Activated T-helper 1 cell treated with anti-CD3 and anti-CD28 coated beads, Interleukin-12 subunit alpha, Interleukin-12 subunit beta, Interleukin-2, Interleukin-4 antibody, amounts not matched to agents 30 ng/mL and 10 ng/mL and 1 ng/mL, durations not matched to agents 14 hours and 24 hours and 36 hours (primary cell): Measurements from ENCODE around the gene RCOR2. TPM values are rescaled to one million over a fixed set of nuclear protein-coding genes. Genes with fewer than 3 reads are reported as not detected.

Experiments
- DNase-seq: peaks from one replicate; pipeline ENCODE4 v3.0.0; 2021; ENCODE audit warnings: low spot score
- H3K27ac Mint-ChIP-seq: one replicate; pipeline ENCODE4 v1.8.0; 2021; ENCODE audit warnings: mild to moderate bottlenecking, mixed read lengths
- H3K27me3 Mint-ChIP-seq: one replicate; pipeline ENCODE4 v1.8.0; 2022; ENCODE audit warnings: mild to moderate bottlenecking, moderate library complexity, mixed read lengths; ENCODE audit not compliant: insufficient read depth
- H3K36me3 Mint-ChIP-seq: one replicate; pipeline ENCODE4 v1.8.0; 2021; ENCODE audit warnings: low read depth, mixed read lengths
- H3K4me1 Mint-ChIP-seq: one replicate; pipeline ENCODE4 v1.8.0; 2021; ENCODE audit warnings: low read depth, mixed read lengths
- H3K4me3 Mint-ChIP-seq: one replicate; pipeline ENCODE4 v1.8.0; 2021; ENCODE audit warnings: mild to moderate bottlenecking, moderate library complexity, mixed read lengths
- H3K9me3 Mint-ChIP-seq: one replicate; pipeline ENCODE4 v1.8.0; 2021; ENCODE audit warnings: mixed read lengths
- intact Hi-C: fragments of 100-400 bp; cut with micrococcal nuclease; formaldehyde crosslinking; loops from one replicate; pipeline ENCODE4 v1.15.1; 2024
- total RNA-seq: library from RNA; stranded (reverse); gene quantifications from 2 replicates; pipeline ENCODE4 v1.2.3, GENCODE V29; 2022

Gene RCOR2
- total RNA-seq, 1 donor from 2014 or later, result 0.21 TPM

DNA sequence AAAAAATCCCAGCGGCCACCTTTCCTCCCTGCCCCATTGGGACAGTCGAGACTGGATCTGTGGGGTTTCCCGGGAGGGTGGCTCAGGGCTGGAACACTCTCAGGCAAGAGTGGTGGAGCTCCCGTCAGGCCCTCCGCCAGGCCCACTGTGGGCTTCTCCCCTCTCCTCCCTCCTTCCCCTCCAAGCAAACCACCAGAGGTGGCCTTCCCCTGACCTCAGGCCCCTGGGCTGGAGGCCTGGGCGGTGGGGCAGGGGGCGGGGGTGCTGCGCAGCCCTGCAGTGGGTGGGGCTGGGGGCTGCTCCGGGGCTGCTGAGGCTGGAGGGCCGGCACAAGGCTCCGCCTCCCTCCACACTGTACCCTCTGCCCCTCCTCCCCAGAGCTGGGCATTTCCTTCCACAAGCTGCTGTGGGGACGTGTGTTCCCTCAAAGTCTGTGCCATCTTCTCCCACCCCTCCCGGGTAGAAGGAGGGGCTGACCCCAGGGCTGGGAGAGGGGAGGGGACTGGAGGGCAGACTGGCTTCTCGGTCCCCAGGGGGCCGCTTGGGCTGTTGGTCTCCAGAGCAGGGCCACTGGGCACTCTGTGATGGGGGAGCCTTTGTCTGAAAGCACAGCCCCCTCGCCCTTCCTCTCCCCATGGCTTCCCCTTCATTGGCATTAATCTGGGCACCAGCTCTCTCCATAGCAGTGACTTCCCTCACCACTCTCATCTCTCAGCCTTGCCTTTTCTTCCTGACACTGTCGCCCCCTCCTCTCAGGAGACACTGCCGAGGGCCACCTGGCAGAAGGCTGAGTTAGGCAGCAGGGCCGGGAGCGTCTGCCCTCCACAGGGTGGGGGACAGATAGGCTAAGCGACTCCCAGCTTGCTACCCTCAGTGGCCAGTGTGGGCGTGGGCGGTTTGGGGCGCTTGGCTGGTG, 7.1 kb downstream of the RCOR2 start:
- Mint-ChIP-seq H3K4me3 (no peak overlapping the region), H3K36me3 (peaks cover 7% of the 10 kb centered on the region), H3K4me1 (no peaks in the 10 kb centered on the region), H3K27me3 (peaks cover 2% of the 10 kb centered on the region), H3K9me3 (no peaks in the 10 kb centered on the region), H3K27ac (no peak overlapping the region)
- intact Hi-C loops, result loop anchor here (5.0 kb wide), 1 partner anchor 43 kb away; no protein-coding TSS in a partner anchor
- no peak for DNase-seq

GRCh38 chr11:63908631-63909401, 8.1 kb downstream of the RCOR2 start:
- intact Hi-C loops, result loop anchor here (5.0 kb wide), 1 partner anchor 42 kb away; no protein-coding TSS in a partner anchor
- Mint-ChIP-seq H3K9me3 (no peaks in the 10 kb centered on the region), H3K27me3 (no peaks in the 10 kb centered on the region), H3K4me3 (no peak overlapping the region), H3K4me1 (no peaks in the 10 kb centered on the region), H3K27ac (no peak overlapping the region), H3K36me3 (peaks cover 11% of the 10 kb centered on the region)
- no peak for DNase-seq

- no peaks in the 10 kb centered on the region for H3K4me1 Mint-ChIP-seq
- H3K27me3 Mint-ChIP-seq, result no peaks in the 10 kb centered on the region
- no peak overlapping the region for H3K4me3 Mint-ChIP-seq
- intact Hi-C loops, result loop anchor here (5.0 kb wide), 1 partner anchor 41 kb away; no protein-coding TSS in a partner anchor
- DNase-seq, result no peak
- H3K27ac Mint-ChIP-seq, result no peak overlapping the region
- H3K9me3 Mint-ChIP-seq, result no peaks in the 10 kb centered on the region
- H3K36me3 Mint-ChIP-seq, result peaks cover 18% of the 10 kb centered on the region
Observed at GRCh38 chr11:63907808-63908530, 9.0 kb downstream of the RCOR2 start.

DNA sequence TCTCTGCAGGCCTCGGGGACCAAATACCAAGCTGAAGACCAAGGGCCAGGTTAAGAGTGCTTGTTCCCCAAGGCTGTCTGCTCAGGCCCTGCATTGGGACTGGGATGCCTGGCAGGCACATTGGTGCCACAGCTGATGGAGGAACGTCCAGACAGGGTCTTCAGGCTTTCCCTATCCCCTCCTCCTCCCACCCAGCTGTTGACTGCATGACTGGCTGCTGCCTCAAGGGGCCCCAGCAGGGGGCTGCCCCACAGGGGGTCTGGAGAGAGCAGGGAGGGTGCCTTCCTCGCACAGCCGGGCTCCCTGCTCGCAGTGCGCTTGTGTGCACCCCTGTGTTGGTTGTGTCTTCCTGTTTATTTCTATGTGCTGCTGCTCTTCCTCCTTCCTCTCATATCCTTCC, 9.9 kb downstream of the RCOR2 start:
- no peaks in the 10 kb centered on the region for H3K27me3 Mint-ChIP-seq
- no peak overlapping the region for H3K27ac Mint-ChIP-seq

DNA sequence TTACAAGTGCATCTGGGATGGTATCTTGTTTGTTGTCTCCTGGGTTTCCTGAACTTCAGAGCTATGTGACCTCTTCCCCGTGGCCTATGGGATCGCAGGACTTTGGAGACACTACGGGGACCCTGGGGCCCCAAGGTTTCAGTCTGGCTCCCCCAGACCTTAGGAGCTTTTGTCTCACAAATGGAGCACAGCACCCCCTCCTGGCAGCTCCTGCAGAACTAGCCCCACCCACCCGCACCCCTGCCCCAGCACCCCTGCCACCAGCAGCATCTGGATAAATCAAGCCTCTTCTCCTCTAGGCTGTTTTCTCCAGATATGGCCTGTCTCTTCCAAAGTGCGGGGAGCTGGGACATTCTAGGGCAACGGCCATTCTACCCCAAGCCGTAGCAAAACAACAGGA, 10.4 kb downstream of the RCOR2 start:
- peak; percentile 20 for DNase-seq
- no peaks in the 10 kb centered on the region for H3K27me3 Mint-ChIP-seq
- H3K9me3 Mint-ChIP-seq, result no peaks in the 10 kb centered on the region
- no peaks in the 10 kb centered on the region for H3K4me1 Mint-ChIP-seq
- no peak overlapping the region for H3K27ac Mint-ChIP-seq
- no peak overlapping the region for H3K4me3 Mint-ChIP-seq
- peaks cover 21% of the 10 kb centered on the region for H3K36me3 Mint-ChIP-seq
- intact Hi-C loops, result loop anchor here (1.0 to 5.0 kb wide), 2 partner anchors 39 to 69 kb away; no protein-coding TSS in a partner anchor

More for the DNA sequence above, 9.9 kb downstream of the RCOR2 start:
- DNase-seq, result no peak
- intact Hi-C loops, result loop anchor here (5.0 kb wide), 1 partner anchor 40 kb away; no protein-coding TSS in a partner anchor
- Mint-ChIP-seq H3K36me3 (peaks cover 18% of the 10 kb centered on the region), H3K4me3 (no peak overlapping the region), H3K4me1 (no peaks in the 10 kb centered on the region), H3K9me3 (no peaks in the 10 kb centered on the region)

DNA sequence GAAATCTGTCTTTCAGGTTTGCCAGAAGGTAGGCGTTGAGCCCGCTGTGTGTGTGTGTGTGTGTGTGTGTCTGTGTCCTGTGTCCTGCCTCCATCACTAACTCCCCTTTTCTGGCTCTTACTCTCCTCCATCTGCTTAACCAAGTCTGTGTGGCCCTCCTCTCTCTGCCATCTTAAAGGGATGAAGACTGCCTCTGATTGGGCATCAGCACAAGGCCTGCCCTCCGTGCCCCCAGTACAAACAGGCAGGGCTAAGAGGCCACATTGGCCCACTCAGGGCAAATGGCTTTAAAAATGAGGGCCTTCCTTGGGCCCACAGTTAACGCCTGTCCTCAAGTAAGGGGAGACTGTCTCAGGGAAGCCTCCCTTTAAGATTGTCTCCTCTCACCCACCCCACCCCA, 10.9 kb downstream of the RCOR2 start:
- intact Hi-C loops, result loop anchor here (1.0 to 5.0 kb wide), 2 partner anchors 39 to 69 kb away; no protein-coding TSS in a partner anchor
- peaks cover 24% of the 10 kb centered on the region for H3K36me3 Mint-ChIP-seq
- DNase-seq, result no peak
- H3K4me1 Mint-ChIP-seq, result no peaks in the 10 kb centered on the region
- no peak overlapping the region for H3K27ac Mint-ChIP-seq
- no peak overlapping the region for H3K4me3 Mint-ChIP-seq
- H3K27me3 Mint-ChIP-seq, result no peaks in the 10 kb centered on the region
- no peaks in the 10 kb centered on the region for H3K9me3 Mint-ChIP-seq

DNA sequence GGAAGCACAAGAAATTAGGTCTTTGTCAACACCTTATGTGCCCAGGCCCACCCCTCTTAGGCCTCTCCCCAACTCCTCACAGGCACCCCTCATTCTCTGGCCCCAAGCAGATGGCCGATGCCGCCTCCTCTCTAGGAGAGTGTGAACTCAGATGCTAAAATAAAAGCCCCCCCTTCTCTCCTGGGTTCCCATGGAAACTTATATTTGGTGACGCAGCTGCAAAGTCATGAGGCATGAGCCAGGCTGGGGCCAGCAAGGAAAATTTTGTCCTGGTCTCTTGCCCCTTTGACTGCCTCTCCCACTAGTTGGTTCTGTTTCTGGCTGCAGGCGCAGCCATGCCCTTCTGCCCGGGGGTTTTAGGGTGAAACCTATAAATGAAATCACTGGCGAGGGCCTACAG, 11.8 kb downstream of the RCOR2 start:
- H3K9me3 Mint-ChIP-seq, result no peaks in the 10 kb centered on the region
- H3K27ac Mint-ChIP-seq, result no peak overlapping the region
- intact Hi-C loops, result loop anchor here (5.0 kb wide), 1 partner anchor 38 kb away; no protein-coding TSS in a partner anchor
- H3K4me1 Mint-ChIP-seq, result no peaks in the 10 kb centered on the region
- H3K36me3 Mint-ChIP-seq, result peaks cover 31% of the 10 kb centered on the region
- no peaks in the 10 kb centered on the region for H3K27me3 Mint-ChIP-seq
- H3K4me3 Mint-ChIP-seq, result no peak overlapping the region
- no peak for DNase-seq

- Mint-ChIP-seq H3K27ac (no peak overlapping the region), H3K36me3 (peaks cover 33% of the 10 kb centered on the region), H3K27me3 (no peaks in the 10 kb centered on the region), H3K9me3 (no peaks in the 10 kb centered on the region), H3K4me3 (no peak overlapping the region), H3K4me1 (no peaks in the 10 kb centered on the region)
- intact Hi-C loops, result loop anchor here (5.0 kb wide), 1 partner anchor 37 kb away; no protein-coding TSS in a partner anchor
- no peak for DNase-seq
Observed at GRCh38 chr11:63904743-63905142, 12.2 kb downstream of the RCOR2 start.

- Mint-ChIP-seq H3K27ac (no peak overlapping the region), H3K27me3 (no peaks in the 10 kb centered on the region), H3K4me1 (no peaks in the 10 kb centered on the region), H3K36me3 (peaks cover 36% of the 10 kb centered on the region), H3K4me3 (no peak overlapping the region), H3K9me3 (no peaks in the 10 kb centered on the region)
- DNase-seq, result no peak
- intact Hi-C loops, result no loop called here
Observed at GRCh38 chr11:63903884-63904283, 13.1 kb downstream of the RCOR2 start.

DNA sequence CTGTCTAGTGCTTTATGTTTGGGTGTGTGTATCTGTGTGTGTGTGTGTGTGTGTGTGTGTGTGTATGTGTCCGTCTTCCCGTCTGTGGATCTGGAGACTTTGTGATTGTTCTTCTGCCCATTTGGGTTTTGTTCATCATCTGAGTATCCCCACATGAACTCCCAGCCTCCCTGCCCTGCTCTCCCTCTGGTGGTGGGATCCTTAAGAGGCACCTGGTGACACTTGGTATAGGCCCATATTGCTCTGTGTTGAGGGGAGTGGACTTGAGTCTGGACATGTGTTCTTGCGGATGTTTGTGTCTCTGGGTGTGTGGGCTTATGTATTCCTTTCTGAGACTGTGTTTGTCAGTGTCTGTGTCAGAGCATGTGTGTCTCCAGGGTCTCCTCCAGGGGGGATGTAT, 15.3 kb downstream of the RCOR2 start:
- Mint-ChIP-seq H3K27me3 (no peaks in the 10 kb centered on the region), H3K9me3 (no peaks in the 10 kb centered on the region), H3K4me3 (no peak overlapping the region), H3K27ac (no peak overlapping the region), H3K36me3 (peaks cover 47% of the 10 kb centered on the region), H3K4me1 (peaks cover 3% of the 10 kb centered on the region)
- intact Hi-C loops, result loop anchor here (1.0 kb wide), 1 partner anchor 63 kb away; no protein-coding TSS in a partner anchor
- no peak for DNase-seq

GRCh38 chr11:63897459-63898146, 19.4 kb downstream of the RCOR2 start:
- Mint-ChIP-seq H3K9me3 (no peaks in the 10 kb centered on the region), H3K27me3 (no peaks in the 10 kb centered on the region), H3K4me3 (no peak overlapping the region), H3K4me1 (peaks cover 17% of the 10 kb centered on the region), H3K36me3 (peaks cover 48% of the 10 kb centered on the region), H3K27ac (no peak overlapping the region)
- intact Hi-C loops, result no loop called here
- no peak for DNase-seq

- Mint-ChIP-seq H3K4me3 (no peak overlapping the region), H3K27ac (no peak overlapping the region), H3K4me1 (peaks cover 32% of the 10 kb centered on the region), H3K36me3 (peaks cover 44% of the 10 kb centered on the region), H3K9me3 (no peaks in the 10 kb centered on the region), H3K27me3 (no peaks in the 10 kb centered on the region)
- DNase-seq, result no peak
- intact Hi-C loops, result no loop called here
Observed at GRCh38 chr11:63896071-63896470, 20.9 kb downstream of the RCOR2 start.
